ENCODE measurements around the gene AK8. TPM values are rescaled to one million over a fixed set of nuclear protein-coding genes. Genes with fewer than 3 reads are reported as not detected.

The AK8 gene
- polyA plus RNA-seq, 3 donors: 0.08 TPM; not detected in 2

- Mint-ChIP-seq H3K9me3 (peaks cover 0 to 7% (median 3%) of the 10 kb centered on the region in 7 donors), H3K27me3 (ENCODE audit: low read depth in 3 of 3) (peaks cover 21 to 28% (median 26%) of the 10 kb centered on the region in 3 donors)
- H3K9ac ChIP-seq (ENCODE audit: insufficient read depth, low read length, poor library complexity, severe bottlenecking): no peak overlapping the region
Observed at GRCh38 chr9:132801659-132802058, 76.4 kb downstream of the AK8 start.

GRCh38 chr9:132800038-132800648 is 77.9 kb downstream of the AK8 start:
- H3K27me3 Mint-ChIP-seq (ENCODE audit: low read depth in 3 of 3): peaks cover 22 to 28% (median 23%) of the 10 kb centered on the region in 3 donors
- H3K4me3 Mint-ChIP-seq: peak overlapping the region in 1 of 2 donors; percentile 42
- no peaks in the 10 kb centered on the region for H3K36me3 Mint-ChIP-seq
- no peak overlapping the region for H3K27ac ChIP-seq (ENCODE audit: low read depth in 1 of 2, low read length in 2 of 2)
- WGBS (ENCODE audit: insufficient coverage): 14% methylated on average over 17 of the region's 22 CpGs
- H3K27me3 ChIP-seq (ENCODE audit: control insufficient read depth in 2 of 2, insufficient read depth in 2 of 2, low read length in 2 of 2): peaks cover 0 to 16% of the 10 kb centered on the region in 2 donors
- H3K4me1 ChIP-seq (ENCODE audit: control insufficient read depth in 1 of 2, insufficient read depth in 2 of 2, low read length in 2 of 2): peaks cover 3 to 4% of the 10 kb centered on the region in 2 donors
- intact Hi-C loops (cut with micrococcal nuclease): loop anchor here (1.0 to 5.0 kb wide), 4 partner anchors 31 to 389 kb away; partner anchors contain the start of gene CFAP77 (in 2 of the 2)
- no peak overlapping the region for H3K4me3 ChIP-seq (replicated peaks in 1 of 3; ENCODE audit: low read depth in 2 of 3, low read length in 3 of 3)
- H3K9me3 Mint-ChIP-seq: peaks cover 0 to 7% (median 3%) of the 10 kb centered on the region in 7 donors
- no peak overlapping the region for H2AFZ ChIP-seq (ENCODE audit: insufficient read depth, low read depth, low read length, poor library complexity, severe bottlenecking)
- peaks cover 12% of the 10 kb centered on the region for H3K4me1 Mint-ChIP-seq
- no peaks in the 10 kb centered on the region for H3K36me3 ChIP-seq (replicated peaks in 1 of 2; ENCODE audit: control insufficient read depth in 1 of 2, insufficient read depth in 2 of 2, low read length in 2 of 2)
- H3K4me2 ChIP-seq (replicated peaks; ENCODE audit: extremely low read depth, low read length, poor library complexity, severe bottlenecking): no peak overlapping the region
- DNase-seq: peak; percentile 35 to 62 (median 47)
- no peak overlapping the region for H3K27ac Mint-ChIP-seq
- no peaks in the 10 kb centered on the region for H4K20me1 ChIP-seq (ENCODE audit: insufficient read depth, low read length)
- TF ChIP-seq CTCF (IDR thresholded peaks at IDR 0.05): peak; percentile 95
- H3K9me3 ChIP-seq (replicated peaks in 1 of 2; ENCODE audit: control insufficient read depth in 1 of 2, insufficient read depth in 1 of 2, low read length in 2 of 2): no peaks in the 10 kb centered on the region
- H3K79me2 ChIP-seq (ENCODE audit: insufficient read depth, low read length): no peaks in the 10 kb centered on the region
- H3K9ac ChIP-seq (ENCODE audit: insufficient read depth, low read length, poor library complexity, severe bottlenecking): no peak overlapping the region

More at GRCh38 chr9:132801659-132802058, 76.4 kb downstream of the AK8 start:
- H3K4me3 Mint-ChIP-seq: no peak overlapping the region
- intact Hi-C loops (cut with micrococcal nuclease): loop anchor here (2.0 to 5.0 kb wide), 2 partner anchors 389 to 391 kb away; partner anchors contain the start of gene CFAP77 (in 2 of the 2)
- DNase-seq: no peak
- Histone ChIP-seq H3K4me2 (replicated peaks; ENCODE audit: extremely low read depth, low read length, poor library complexity, severe bottlenecking) (no peak overlapping the region), H3K27me3 (ENCODE audit: control insufficient read depth in 2 of 2, insufficient read depth in 2 of 2, low read length in 2 of 2) (peaks cover 0 to 16% of the 10 kb centered on the region in 2 donors), H3K36me3 (replicated peaks in 1 of 2; ENCODE audit: control insufficient read depth in 1 of 2, insufficient read depth in 2 of 2, low read length in 2 of 2) (no peaks in the 10 kb centered on the region), H3K4me1 (ENCODE audit: control insufficient read depth in 1 of 2, insufficient read depth in 2 of 2, low read length in 2 of 2) (peaks cover 3 to 4% of the 10 kb centered on the region in 2 donors), H2AFZ (ENCODE audit: insufficient read depth, low read depth, low read length, poor library complexity, severe bottlenecking) (no peak overlapping the region), H3K9me3 (replicated peaks in 1 of 2; ENCODE audit: control insufficient read depth in 1 of 2, insufficient read depth in 1 of 2, low read length in 2 of 2) (no peaks in the 10 kb centered on the region), H3K4me3 (replicated peaks in 1 of 3; ENCODE audit: low read depth in 2 of 3, low read length in 3 of 3) (no peak overlapping the region), H4K20me1 (ENCODE audit: insufficient read depth, low read length) (no peaks in the 10 kb centered on the region), H3K27ac (ENCODE audit: low read depth in 1 of 2, low read length in 2 of 2) (no peak overlapping the region), H3K79me2 (ENCODE audit: insufficient read depth, low read length) (no peaks in the 10 kb centered on the region)
- TF ChIP-seq CTCF (IDR thresholded peaks at IDR 0.05): no peak
- H3K27ac Mint-ChIP-seq: no peak overlapping the region
- 100% methylated on average over 4 of the region's 4 CpGs for WGBS (ENCODE audit: insufficient coverage)
- peaks cover 12% of the 10 kb centered on the region for H3K4me1 Mint-ChIP-seq
- no peaks in the 10 kb centered on the region for H3K36me3 Mint-ChIP-seq
